Vagina (tissue), 2 donors: ENCODE results near the gene MAML2. TPM values are rescaled to one million over a fixed set of nuclear protein-coding genes. Genes with fewer than 3 reads are reported as not detected.
A peak's percentile ranks its signal among the peaks of the same experiment; 100 is the strongest.

Source experiments
- DNase-seq, 2 donors: peaks; one replicate each; pipeline ENCODE4 v3.0.0-alpha.2; 2017; ENCODE audit errors: extremely low spot score in 2 of 2
- H3K27ac ChIP-seq: fragments of 200-600 bp; sonication (generic); one replicate; pipeline ENCODE4 v1.5.1; 2019
- H3K27me3 ChIP-seq: fragments of 200-600 bp; sonication (generic); one replicate; pipeline ENCODE4 v1.5.1; 2019
- H3K36me3 ChIP-seq, 2 donors: fragments of 200-600 bp; sonication (generic); one replicate each; pipeline ENCODE4 v1.5.1; 2017 to 2019
- H3K4me1 ChIP-seq: fragments of 200-600 bp; sonication (generic); one replicate; pipeline ENCODE4 v1.5.1; 2019
- H3K4me3 ChIP-seq, 2 donors: fragments of 200-600 bp; sonication (generic); 1 replicate in 1 of 2; 2 replicates in 1 of 2; pipeline ENCODE4 v1.5.1; 2016 to 2019
- H3K9me3 ChIP-seq: fragments of 200-600 bp; sonication (generic); one replicate; pipeline ENCODE4 v1.5.1; 2019
- CTCF ChIP-seq, 3 experiments: fragments of 450-650 bp in 2 of 3; fragments of 200-600 bp in 1 of 3; sonication (generic) in 1 of 3; IDR thresholded peaks; one replicate each; pipeline ENCODE4 v1.5.1; 2017 to 2019; ENCODE audit warnings: antibody characterized with exemption in 3 of 3, mild to moderate bottlenecking in 2 of 3, moderate library complexity in 2 of 3
- POLR2A ChIP-seq, 2 donors: fragments of 450-650 bp; IDR thresholded peaks; one replicate each; pipeline ENCODE4 v1.6.1; 2017; ENCODE audit warnings: antibody characterized with exemption in 2 of 2, mild to moderate bottlenecking in 2 of 2, moderate library complexity in 2 of 2
- POLR2AphosphoS5 ChIP-seq, 2 donors: sonication (generic); formaldehyde crosslinking; IDR thresholded peaks; one replicate each; pipeline ENCODE4 v1.9.0; 2017; ENCODE audit warnings: antibody characterized with exemption in 2 of 2, mild to moderate bottlenecking in 2 of 2, low read depth in 1 of 2; ENCODE audit not compliant: insufficient read depth in 1 of 2
- intact Hi-C: fragments of 100-400 bp; cut with DNase I; formaldehyde crosslinking; loops from one replicate; pipeline ENCODE4 v1.15.1; 2023
- total RNA-seq: library from RNA; depleted of rRNA; stranded (reverse); fragments of >200 nt; gene quantifications from one replicate; pipeline ENCODE4 v1.2.3, GENCODE V29; 2016

The MAML2 gene
- total RNA-seq, 1 donor from 2014 or later, result 36.3 TPM

- Histone ChIP-seq H3K4me3 (no peak overlapping the region), H3K4me1 (peaks cover 73% of the 10 kb centered on the region), H3K9me3 (no peaks in the 10 kb centered on the region), H3K36me3 (no peaks in the 10 kb centered on the region), H3K27ac (peak overlapping the region; percentile 91), H3K27me3 (no peaks in the 10 kb centered on the region)
- intact Hi-C loops, result no loop called here
- no peak for DNase-seq
- TF ChIP-seq CTCF (IDR thresholded peaks at IDR 0.05), result no peak
- TF ChIP-seq POLR2AphosphoS5 (IDR thresholded peaks at IDR 0.05; ENCODE audit: insufficient read depth in 1 of 2, low read depth in 1 of 2), result no peak
- TF ChIP-seq POLR2A (IDR thresholded peaks at IDR 0.05), result no peak
These were observed 131.6 kb downstream of the MAML2 start for GRCh38 chr11:96211436-96211835.

- no peak for DNase-seq
- H3K27ac ChIP-seq, result peak overlapping the region; percentile 21
- H3K4me1 ChIP-seq, result peaks cover 59% of the 10 kb centered on the region
- no peaks in the 10 kb centered on the region for H3K27me3 ChIP-seq
- H3K9me3 ChIP-seq, result no peaks in the 10 kb centered on the region
- TF ChIP-seq POLR2A (IDR thresholded peaks at IDR 0.05) (no peak), POLR2AphosphoS5 (IDR thresholded peaks at IDR 0.05; ENCODE audit: insufficient read depth in 1 of 2, low read depth in 1 of 2) (peak in 1 of 2 donors; percentile 63)
- no peak overlapping the region for H3K4me3 ChIP-seq
- H3K36me3 ChIP-seq, result no peaks in the 10 kb centered on the region
- intact Hi-C loops, result no loop called here
These were observed 135.2 kb downstream of the MAML2 start for GRCh38 chr11:96207459-96208449.

GRCh38 chr11:96206955-96207354 lies 136.0 kb downstream of the MAML2 start:
- no peak for TF ChIP-seq CTCF (IDR thresholded peaks at IDR 0.05)
- no peak for TF ChIP-seq POLR2AphosphoS5 (IDR thresholded peaks at IDR 0.05; ENCODE audit: insufficient read depth in 1 of 2, low read depth in 1 of 2)
- no peak for TF ChIP-seq POLR2A (IDR thresholded peaks at IDR 0.05)
- no peak overlapping the region for H3K4me3 ChIP-seq
- no peak for DNase-seq
- H3K4me1 ChIP-seq, result peaks cover 51% of the 10 kb centered on the region
- no peaks in the 10 kb centered on the region for H3K27me3 ChIP-seq
- intact Hi-C loops, result no loop called here
- peak overlapping the region; percentile 21 for H3K27ac ChIP-seq
- no peaks in the 10 kb centered on the region for H3K9me3 ChIP-seq
- H3K36me3 ChIP-seq, result no peaks in the 10 kb centered on the region

- Histone ChIP-seq H3K27me3 (no peaks in the 10 kb centered on the region), H3K4me1 (peaks cover 56% of the 10 kb centered on the region), H3K27ac (no peak overlapping the region), H3K36me3 (no peaks in the 10 kb centered on the region), H3K4me3 (no peak overlapping the region), H3K9me3 (no peaks in the 10 kb centered on the region)
- no peak for TF ChIP-seq POLR2AphosphoS5 (IDR thresholded peaks at IDR 0.05; ENCODE audit: insufficient read depth in 1 of 2, low read depth in 1 of 2)
- no peak for TF ChIP-seq CTCF (IDR thresholded peaks at IDR 0.05)
- TF ChIP-seq POLR2A (IDR thresholded peaks at IDR 0.05), result no peak
- DNase-seq, result no peak
- intact Hi-C loops, result no loop called here
These were observed 137.6 kb downstream of the MAML2 start for GRCh38 chr11:96205460-96205809.

GRCh38 chr11:96204721-96205459 lies 138.1 kb downstream of the MAML2 start:
- Histone ChIP-seq H3K9me3 (no peaks in the 10 kb centered on the region), H3K27ac (no peak overlapping the region), H3K27me3 (no peaks in the 10 kb centered on the region), H3K4me3 (no peak overlapping the region), H3K36me3 (no peaks in the 10 kb centered on the region), H3K4me1 (peaks cover 61% of the 10 kb centered on the region)
- no peak for DNase-seq
- no peak for TF ChIP-seq POLR2AphosphoS5 (IDR thresholded peaks at IDR 0.05; ENCODE audit: insufficient read depth in 1 of 2, low read depth in 1 of 2)
- no peak for TF ChIP-seq CTCF (IDR thresholded peaks at IDR 0.05)
- no peak for TF ChIP-seq POLR2A (IDR thresholded peaks at IDR 0.05)
- intact Hi-C loops, result no loop called here
